Skin of body (tissue), 2 donors: ENCODE measurements around the gene TMEM272. TPM values are rescaled to one million over a fixed set of nuclear protein-coding genes. Genes with fewer than 3 reads are reported as not detected.

Experiments
- DNase-seq: peaks from one replicate; lab custom pipeline; 2025; lab: John Stamatoyannopoulos, UW
- total RNA-seq: library from RNA; depleted of rRNA; stranded (reverse); fragments of >200 nt; gene quantifications from one replicate; pipeline ENCODE4 v1.2.3, GENCODE V29; 2014

TMEM272 gene
- total RNA-seq, result not detected

DNA sequence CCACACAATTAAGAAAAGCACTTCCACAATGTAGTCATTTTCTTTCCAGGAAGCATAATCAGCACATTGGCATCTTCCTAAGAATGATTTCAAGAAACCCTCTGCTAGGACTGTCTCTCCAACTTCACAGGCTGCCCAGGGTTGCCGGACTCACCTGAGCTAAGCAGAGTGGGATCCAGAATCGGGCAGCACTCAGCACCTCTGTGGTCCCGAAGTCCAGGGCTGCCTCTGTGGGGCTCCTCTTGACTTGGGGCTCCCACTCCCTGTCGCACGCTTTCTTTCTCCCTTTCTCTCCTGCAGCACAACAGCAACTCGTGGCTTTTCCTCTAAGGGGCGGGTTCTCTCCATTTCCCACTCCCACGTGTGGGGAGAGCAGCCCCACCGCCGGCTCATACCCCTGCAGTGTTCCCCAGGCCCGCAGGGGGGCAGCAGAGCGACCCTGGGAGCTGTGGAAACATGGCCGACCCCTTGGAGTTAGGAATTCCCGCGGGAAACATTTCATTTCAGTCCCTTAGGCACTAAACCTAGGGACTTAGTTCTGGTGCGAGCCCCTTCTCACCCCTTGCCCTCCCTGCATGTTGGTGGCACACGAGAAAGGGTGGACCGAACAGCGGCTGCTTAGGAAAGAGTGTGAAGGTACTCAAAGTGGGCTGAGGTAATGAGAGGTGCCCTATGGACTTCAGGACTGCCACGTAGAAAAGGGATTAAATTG, at the start of gene TMEM272:
TSS of gene TMEM272 (minus strand) at position 316 of the 712 bp plus-strand sequence. CDS start 6,647 bp downstream, outside the sequence.
- DNase-seq, result no peak

DNA sequence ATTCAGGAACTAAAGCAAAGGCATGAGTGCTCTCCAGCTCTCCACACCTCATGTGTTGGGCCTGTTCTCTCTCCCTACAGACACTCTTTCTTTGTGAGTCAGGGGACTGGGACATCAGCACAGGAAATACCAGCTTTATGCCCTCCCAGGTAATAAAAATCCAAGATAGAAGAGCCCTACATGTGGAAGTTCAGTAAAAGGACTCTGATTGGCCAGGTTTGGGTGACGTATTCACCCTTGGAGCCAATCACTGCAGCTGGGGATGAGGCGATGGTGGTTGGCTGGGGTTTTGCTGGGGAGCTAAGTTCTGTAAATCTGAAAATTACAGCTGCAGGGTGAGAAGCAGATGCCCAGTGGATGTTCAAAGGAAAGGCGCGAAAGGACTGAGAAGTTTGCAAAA, 49.3 kb upstream of the TMEM272 start:
- DNase-seq, result no peak

GRCh38 chr13:51892657-51893056, 47.7 kb upstream of the TMEM272 start:
- no peak for DNase-seq

DNA sequence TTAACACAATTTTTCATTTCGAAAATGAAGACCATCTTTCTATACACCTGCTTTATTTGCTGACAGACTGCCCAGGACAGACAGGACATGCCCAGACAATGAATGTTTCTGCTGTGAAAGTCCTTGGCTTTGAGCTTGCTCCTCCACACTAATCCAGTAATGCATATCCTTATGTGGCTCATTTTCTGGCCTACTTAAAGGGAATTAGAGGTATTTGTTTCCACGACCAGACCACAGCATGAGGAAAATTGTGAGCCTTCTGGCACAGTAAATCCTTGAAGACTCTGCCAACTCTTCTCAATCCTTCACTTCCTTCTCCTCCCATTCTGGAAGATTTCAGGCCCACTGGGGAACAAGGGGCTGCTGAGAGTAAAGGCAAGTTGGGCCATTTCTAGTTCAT, 42.5 kb upstream of the TMEM272 start:
- DNase-seq, result no peak

DNA sequence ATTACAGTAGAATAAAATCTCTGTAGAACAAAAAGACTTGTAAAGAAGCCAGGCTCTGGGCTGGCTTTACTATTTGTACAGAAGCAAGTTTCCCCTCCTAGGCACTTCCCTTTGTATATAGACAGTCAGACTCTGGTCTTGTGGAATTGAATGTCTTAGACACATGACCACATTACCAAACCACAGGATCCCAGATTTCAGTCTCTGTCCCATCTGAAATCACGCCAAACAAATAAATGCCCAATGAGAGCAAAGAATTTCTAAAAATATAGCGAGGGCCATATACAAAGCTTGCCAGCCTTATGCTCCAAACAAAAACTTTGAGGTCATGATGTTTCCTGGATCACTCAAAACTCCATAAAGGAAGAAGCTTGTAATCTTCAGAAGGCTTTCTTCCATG, 40.7 kb upstream of the TMEM272 start:
- DNase-seq, result no peak

- no peak for DNase-seq
Measured at GRCh38 chr13:51883226-51883600, 38.2 kb upstream of the TMEM272 start.

DNA sequence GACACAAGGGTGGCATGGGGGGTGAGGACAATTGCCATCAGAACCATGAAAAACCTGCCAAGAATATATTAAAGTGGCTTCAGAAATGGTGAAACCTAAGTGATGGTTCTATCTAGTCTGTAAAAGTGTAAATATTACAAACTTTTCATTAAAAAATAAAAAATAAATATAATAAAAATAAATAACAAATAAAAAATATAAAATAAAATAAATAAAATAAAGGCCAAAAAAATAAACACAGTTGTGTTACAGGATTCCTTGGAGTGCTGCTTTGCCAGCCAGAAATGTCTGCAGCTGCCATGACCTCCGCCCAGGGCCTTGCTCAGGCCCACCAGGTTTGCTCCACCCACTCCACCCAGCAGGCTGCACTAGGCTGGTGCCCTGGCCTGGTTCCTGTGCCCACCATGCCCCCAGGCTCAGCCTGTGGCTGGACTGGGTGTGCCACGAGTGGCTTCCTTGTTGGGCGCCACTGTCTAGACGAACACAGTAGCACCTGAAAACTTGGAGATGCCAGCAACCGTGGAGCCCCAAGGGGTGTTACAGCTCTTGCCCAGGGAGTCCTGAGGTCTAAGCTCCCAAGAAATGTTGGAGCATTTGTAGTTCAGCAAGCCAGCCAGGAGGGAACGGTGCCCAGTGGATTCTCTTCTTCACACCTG, 37.7 kb upstream of the TMEM272 start:
- DNase-seq, result no peak

DNA sequence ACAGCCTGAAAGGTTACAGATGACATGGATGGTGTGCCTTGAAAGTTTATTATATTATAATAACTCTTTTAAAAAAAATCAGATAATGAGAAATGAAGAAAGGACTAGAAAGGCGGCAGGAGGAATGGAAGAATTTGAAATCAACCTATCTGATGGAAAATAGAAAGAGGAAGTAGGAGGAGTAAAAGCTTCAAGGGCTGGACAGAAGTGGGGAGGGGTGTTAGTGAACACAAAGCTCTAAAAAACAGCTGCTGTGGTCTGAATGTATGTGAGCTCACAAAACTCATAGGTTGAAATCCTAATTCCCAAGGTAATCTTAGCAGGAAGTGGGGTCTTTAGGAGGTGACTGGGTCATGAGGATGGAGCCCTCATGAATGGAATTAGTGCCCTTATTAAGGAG, 36.3 kb upstream of the TMEM272 start:
- DNase-seq, result no peak

- DNase-seq, result no peak
Measured at GRCh38 chr13:51879133-51879532, 34.2 kb upstream of the TMEM272 start.

GRCh38 chr13:51874651-51875050, 29.7 kb upstream of the TMEM272 start:
- peak; percentile 1 for DNase-seq

- DNase-seq, result peak; percentile 6
Measured at GRCh38 chr13:51873837-51874236, 28.9 kb upstream of the TMEM272 start.

DNA sequence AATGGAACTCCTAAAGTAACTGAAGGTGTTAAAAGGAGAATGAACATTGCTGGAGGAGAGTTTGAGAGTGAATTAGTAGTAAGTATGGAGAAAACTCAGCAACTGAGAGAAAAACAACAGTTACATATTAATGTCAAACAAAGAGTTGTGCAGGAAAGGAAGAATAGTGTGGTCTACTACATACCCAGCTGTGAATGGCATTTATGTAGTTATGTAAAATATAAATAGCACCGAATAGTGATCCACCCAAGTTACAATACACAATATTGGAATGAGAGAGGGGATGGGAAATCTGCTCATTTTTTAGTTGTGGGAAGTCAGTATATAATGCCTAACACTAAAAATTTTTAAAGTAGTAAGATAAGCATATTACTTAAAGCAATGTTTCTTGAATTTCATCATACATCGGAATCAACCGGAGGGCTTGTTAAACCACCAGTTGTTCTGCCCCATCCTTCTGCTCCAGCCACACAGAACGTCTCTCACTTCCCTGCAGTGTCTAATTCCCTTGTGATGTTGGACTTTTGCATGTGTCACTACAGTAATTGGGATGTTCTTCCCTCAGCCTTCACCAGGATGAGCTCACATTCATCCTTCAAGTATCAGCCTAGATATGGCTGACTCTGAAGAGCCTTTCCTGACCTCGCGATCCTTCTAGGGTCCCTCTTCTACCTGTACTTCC, 28.3 kb upstream of the TMEM272 start:
- DNase-seq, result no peak

DNA sequence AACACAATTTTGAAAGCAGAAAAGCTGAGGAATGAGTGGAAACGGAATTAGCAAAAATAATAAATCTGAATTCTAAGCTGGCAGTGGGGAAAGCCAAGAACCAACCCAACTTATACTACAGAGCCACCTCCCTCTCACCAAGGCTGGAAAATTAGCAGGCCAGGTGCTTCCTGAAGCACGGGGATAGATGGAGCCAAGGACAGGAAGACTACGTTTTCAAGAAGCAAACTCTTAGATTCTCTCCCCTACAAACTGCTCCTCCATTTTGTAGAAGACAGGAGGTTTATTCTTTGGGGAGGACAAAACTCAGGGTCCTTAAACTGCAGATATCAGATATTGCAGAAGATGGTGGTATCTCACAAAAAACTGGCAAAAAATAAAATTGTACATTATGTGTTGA, 25.6 kb upstream of the TMEM272 start:
- no peak for DNase-seq

- no peak for DNase-seq
Measured at GRCh38 chr13:51869916-51870315, 24.9 kb upstream of the TMEM272 start.

DNA sequence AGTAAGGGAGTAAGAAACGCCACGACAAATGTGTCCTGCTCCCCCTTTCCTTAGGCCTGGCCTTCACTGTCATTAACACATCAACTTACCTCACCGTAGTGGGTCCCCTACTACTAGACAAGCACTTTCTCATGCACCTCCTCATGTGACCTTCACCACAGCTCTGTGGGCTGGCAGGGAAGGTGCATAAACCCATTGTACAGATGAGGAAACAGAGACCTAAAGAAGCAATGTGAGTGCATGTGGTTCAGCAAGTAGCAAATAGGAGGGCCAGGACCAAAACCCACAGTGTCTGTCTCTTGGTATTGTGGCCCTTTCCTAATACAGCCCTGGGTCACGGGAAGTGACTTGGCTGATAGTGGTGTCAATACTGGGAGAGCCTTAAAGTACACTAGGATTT, 22.1 kb upstream of the TMEM272 start:
- DNase-seq, result no peak

GRCh38 chr13:51865838-51866237, 20.9 kb upstream of the TMEM272 start:
- no peak for DNase-seq

GRCh38 chr13:51862957-51863356, 18.0 kb upstream of the TMEM272 start:
- DNase-seq, result no peak

DNA sequence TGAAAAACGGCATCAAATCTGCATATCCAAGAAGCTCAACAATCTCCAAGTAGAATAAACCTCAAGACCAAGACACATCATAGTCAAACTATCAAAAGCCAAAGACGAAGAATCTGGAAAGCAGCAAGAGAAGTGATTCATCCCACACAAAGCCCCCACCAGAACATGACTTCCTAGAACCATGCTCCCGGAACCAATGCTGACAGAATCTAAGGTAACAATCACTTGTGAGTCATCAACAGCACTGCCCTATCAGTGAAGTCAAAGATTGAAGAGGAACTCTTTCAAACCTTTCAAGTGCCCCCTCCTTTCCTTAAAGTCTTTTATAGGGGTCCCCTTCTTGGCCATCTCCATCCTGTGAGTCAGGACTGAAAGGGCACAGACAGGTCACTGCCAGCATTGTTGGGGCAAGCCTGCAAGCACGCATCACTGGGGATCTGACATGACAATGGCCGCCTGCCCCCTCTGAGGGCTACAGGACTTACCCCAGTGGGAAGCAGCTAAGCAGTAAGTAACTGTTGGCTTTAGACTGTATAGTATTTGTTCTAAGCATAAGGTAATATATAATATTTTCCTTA, 16.8 kb upstream of the TMEM272 start, which contains the start of gene CCDC70:
TSS of gene CCDC70 (plus strand) at position 247 of the 578 bp plus-strand sequence. CDS start 3,443 bp downstream, outside the sequence.
- DNase-seq, result no peak

DNA sequence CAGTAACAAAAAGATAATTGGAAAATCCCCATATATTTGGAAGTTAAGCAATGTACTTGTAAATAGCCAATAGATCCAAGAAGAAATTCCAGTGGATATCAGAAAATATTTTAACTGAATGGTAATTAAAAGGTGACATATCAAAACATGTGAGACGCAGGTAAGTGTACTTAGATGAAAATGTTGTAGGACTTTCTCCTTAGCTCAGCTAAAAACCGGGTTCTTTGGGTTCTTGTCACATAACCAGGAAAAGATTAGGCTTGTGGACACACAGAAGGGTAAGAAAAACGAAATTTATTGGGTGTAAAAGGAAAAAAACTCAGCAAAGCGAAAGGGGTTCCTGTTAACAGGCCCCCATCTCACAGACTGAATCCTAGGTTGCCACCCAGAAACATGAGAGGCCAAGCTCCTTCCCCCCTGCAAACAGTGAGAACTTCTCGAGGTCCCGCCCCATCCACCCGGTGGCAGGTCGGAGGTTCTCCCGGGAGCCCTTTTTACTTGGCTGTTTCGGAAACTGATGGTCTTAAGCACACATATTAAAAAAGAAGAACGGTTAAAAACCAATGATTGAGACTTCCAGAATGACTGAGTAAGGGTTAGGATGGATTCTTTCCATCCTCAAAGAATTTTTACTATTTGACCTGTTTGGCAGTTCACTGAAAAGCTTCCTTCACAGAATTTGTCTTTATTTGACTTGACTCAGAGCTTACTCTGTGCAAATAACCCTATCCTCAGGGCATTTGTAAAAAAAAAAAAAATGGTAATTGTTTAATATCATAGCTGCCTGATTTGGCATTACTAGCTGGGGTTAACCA, 13.7 kb upstream of the TMEM272 start:
- DNase-seq, result no peak

- DNase-seq, result no peak
Measured at GRCh38 chr13:51856998-51857397, 12.0 kb upstream of the TMEM272 start.

GRCh38 chr13:51856027-51856736, 11.2 kb upstream of the TMEM272 start:
- no peak for DNase-seq
